Stimulated activated CD4-positive, alpha-beta T cell treated with anti-CD3 and anti-CD28 coated beads, Interleukin-15, amount 100 ng/mL, for 1 hour (primary cell): ENCODE data around the gene PIGH.

Source experiments
- DNase-seq, 2 donors: peaks; one replicate each; pipeline ENCODE4 v3.0.0-alpha.2; 2020; ENCODE audit warnings: low read depth in 1 of 2, low spot score in 1 of 2

PIGH gene

DNA sequence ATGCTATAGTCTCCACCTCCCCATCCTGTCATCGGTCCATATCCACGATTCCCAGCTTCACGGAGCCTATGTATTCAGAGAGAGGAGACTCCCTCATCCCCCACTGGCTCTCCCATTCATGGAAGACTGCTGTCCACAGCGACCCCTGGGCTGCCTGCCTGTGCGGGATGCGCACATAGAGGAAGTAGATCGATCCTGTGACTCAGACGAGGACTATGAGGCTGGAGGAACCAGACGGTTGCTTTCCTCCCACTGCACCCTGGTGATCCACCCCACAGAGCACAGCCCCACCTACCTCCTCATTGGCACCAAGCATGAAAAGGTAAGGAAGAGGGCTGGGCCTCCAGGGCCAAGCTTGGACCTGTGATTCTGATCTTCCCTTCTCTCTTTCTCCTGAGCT is 24.4 kb downstream of the PIGH start:
- no peak for DNase-seq

DNA sequence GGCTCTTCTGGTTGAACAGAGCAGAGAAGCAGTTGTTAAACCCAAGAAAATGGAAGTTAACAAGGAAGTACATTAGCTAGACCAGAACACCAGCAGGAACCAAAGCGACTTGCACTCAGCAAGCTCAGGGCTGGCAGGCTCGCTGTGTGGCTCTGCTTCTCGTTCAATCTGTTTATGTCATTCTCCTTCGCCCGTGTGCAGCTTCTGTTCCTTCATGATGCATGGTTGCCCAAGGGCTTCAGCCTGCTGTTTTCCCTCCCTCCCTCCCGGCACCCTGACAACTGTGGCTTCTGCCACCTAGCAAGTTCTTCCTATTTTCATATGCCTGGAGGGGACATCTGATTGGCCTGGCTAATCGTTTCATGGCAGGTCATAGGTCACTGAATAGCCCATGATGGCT is 25.3 kb downstream of the PIGH start:
- no peak for DNase-seq

DNA sequence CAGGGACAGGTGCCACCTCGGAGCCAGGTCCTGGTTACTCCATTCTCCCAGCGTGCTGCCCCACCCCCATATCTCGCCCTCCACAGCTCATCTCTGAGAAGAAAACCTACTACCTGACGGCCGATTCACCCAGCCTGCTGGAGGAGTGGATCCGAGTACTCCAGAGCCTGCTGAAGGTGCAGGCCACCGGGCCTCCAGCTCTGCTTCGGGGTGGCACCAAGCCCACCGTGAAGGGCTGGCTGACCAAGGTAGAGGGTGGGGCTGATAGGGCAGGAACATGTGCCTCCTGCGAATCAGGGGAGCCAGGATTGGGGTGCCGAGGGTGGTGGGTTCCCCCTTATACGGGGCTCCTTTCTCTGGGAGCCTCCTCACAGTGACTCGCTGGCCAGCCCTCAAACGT is 25.9 kb downstream of the PIGH start:
- no peak for DNase-seq

DNA sequence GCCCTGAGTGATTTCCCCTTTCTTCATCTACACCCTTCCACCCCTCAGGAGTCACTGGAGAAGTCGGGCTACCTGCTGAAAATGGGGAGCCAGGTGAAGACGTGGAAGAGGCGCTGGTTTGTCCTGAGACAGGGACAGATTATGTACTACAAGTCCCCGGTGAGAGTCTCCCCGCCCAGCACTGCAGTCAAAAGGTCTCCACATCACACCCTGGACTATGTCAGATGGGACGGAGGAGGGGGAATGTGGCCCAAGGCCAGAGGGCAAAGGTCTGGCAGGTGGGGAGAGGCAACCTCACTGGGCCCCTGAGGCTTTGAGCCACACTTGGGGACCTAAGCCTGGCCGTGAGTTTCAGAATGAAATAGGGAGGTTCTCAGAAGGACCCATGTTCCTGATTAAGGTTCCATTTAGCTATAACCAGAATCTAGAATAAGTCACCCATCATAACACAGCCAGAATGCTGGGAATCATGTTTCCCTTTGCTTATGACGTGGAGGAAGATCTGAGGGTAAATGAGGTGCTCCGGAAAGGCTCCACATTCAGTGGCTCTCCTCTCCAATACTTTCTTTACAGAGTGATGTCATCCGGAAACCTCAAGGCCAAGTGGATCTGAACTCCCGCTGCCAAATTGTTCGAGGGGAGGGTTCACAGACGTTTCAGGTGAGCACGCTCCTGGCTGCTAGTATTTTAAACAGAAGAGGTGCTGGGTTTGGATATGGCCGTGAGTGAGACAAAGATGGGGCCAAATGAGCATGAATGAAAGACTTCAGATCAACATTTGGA is 26.6 kb downstream of the PIGH start:
- DNase-seq, result no peak

DNA sequence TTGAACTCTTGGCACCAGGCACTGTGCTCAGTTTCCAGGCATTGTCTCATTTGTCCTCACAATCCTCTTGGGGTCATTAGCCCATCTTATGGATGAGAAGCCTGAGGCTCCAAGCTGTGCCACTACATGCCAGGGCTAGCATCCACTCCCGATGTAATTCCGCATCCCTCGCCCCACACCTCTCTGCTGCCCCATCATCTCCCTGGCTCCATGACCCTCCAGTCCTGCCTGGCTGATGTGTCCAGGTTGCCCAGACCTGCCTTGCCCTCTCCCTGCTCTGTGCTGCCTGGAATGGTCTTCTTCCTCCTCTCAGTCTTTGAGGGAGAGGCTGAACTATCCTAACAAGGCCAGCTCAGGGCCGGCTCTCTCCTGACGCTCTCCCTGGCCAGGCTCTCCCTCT is 27.5 kb downstream of the PIGH start:
- no peak for DNase-seq

DNA sequence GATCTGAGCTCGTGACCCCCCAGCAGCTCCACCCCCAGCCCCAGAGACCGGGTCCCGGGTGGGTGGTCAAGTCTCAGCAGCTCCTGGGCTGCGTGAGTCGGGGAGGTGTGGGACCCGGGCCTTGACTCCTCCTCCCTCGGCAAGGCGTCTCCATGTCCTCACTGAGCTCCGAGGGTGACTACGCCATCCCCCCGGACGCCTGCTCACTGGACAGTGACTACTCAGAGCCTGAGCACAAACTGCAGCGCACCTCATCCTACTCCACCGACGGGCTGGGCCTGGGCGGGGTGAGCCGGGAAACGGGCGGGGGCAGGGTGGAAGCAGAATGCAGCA is 28.1 kb downstream of the PIGH start:
- DNase-seq, result no peak

DNA sequence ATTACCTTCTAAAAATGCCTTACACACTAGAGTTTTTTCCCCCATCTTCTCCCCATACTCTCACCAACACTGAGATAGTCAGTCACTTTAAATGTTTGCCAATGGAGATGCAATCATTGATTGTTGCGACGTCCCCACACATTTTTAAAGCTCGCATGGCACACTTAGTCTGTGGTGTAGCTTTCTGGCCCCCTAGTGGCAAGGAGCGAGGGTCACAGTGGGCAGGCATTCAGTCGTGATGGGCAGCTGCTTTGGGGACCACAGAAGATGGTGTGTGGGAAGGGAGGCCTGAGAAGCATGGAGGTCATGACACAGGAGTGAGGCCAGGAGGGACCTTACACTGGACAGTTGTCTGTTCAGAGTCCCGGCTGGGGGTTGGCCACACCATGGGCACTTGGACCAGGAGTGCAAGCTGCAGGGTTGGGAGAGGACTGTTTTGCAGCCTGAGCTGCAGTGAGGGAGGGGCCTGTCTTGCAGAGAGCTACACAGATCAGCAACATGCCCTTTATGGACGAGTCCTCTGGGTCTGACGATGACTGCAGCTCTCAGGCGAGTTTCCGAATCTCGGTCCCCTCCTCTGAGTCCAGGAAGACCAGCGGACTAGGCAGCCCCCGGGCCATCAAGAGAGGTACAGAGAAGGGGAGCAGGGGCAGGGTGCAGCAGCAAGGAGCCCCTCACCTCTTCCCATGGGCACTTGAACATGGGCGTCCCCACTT is 28.6 kb downstream of the PIGH start:
- DNase-seq, result peak; percentile 40 to 50

DNA sequence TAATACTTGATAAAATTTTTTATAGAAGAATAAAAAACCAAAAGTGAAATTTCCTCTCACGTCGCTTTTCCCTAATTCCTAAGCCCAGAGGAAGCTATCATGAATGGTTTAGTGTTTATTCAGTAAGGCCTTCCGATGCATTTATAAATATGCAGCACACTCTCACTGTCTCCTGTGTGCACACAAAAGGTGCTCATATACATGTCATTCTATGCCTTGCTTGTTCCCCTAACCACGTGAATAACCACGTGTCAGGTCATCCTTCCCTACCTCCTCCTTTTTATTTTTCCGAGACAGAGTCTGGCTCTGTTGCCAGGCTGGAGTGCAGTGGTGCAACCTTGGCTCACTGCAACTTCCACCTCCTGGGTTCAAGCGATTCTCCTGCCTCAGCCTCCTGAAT is 29.6 kb downstream of the PIGH start:
- DNase-seq, result no peak

DNA sequence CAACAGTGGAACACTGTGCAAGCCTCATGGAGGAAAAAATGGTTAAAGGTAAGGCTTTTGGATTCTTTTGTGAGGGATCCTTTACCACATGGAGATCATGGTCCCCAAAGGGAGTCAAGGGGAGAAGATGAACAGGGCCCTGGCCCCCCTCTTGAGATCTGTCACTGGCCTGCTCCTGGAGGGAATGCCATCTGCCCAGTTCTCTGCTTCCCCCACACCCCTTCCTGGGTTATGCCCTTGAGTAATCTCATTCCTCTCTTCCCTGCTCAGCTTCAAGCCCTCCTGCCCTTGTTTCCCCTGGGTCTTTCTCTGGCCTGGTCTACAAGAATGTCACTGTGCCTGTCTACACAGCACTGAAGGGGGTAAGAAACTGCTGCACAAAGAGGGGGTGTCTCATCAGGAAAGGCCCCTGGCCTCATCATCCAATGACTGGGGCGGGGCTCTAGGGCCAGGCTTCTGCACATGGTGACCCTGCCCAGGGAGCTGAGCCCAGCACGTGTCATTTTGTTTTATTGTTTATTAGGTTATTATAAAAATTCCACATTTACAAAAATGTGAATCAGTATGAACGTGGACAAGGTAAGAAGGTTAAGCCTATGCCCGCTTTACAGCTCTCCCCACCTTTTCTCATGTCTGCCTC is 30.3 kb downstream of the PIGH start:
- no peak for DNase-seq

DNA sequence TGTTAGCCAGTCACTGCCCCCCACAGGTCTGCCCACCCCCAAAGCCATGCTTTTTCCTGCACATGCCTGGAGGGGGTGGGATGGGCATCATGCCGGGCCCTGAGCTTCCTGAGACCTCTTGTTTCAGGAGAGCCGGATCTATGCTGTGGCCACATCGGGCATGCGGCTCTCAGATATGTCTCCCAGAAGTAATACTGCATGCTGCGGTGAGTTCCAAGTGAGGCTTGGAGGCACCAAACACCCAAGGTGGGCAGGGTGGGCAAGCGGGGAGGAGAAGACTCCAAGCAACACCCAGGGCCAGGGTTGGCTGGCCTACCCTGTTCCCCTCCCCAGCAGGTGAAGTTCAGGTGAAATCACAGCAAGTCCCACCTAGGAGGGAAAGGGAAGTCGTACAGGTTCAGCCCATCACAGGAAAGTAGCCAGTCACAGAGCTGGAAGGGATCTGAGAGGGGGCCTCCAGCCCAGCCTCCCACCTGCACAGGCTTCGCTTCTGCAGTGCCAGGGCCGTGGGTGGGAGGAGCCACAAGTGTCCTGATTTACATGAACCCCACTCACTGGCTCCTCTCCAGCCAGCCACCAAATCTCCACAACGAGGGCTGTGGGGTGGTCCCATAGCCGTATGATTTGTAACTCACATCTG is 30.9 kb downstream of the PIGH start:
- no peak for DNase-seq

DNA sequence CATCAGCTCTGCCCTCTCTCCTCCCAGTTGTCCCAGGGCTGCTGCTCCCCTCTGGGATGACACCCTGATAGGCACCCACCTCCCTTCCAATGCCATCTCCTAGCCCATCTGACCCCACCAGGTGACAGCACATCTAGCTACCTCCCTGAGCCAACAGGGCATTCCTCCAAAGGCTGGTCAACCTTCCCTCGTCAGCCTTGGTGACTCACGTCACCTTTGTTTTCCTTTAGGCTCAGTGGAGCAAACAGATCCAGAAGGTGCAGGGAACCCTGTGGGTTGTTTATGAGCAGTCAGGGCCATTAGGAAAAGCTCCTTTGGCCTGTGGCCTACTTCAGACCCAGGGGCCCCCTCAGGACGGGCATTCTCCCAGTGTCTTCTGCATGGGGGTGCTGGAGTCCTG is 32.4 kb downstream of the PIGH start:
- DNase-seq, result no peak

DNA sequence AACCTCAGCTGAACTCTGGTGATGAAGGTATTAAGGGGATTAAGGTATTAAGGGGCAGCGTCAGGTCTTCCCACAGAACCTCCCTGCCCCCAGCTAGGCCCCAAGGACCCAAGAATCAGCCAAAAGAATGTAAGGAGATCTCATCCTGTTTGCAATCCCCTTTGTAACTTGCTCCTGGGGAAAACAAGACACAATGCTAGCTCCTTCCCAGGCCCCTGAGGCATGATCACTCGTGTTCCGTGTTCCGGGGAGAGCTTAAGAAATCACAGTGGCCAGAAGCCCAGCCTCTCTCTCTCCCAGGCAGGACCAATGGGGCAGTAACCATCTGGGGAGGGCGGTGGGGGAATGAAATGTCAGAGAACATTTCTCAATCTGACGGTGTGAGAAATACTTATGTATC is 33.2 kb downstream of the PIGH start:
- DNase-seq, result no peak

DNA sequence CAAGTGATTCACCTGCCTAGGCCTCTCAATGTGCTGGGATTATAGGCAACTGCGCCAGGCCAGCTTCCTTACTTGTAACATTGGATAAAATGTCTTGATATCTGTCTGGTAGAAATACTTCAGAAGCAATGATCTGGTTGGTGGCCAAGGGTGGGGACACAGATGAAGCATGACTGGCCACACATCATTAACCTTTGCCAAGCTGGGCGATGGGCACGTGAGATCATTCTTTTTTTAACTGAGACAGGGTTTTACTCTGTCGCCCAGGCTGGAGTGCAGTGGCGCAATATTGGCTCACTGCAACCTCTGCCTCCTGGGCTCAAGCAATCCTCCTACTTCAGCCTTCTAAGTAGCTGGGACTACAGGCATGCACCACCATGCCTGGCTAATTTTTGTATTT is 35.8 kb downstream of the PIGH start:
- no peak for DNase-seq

DNA sequence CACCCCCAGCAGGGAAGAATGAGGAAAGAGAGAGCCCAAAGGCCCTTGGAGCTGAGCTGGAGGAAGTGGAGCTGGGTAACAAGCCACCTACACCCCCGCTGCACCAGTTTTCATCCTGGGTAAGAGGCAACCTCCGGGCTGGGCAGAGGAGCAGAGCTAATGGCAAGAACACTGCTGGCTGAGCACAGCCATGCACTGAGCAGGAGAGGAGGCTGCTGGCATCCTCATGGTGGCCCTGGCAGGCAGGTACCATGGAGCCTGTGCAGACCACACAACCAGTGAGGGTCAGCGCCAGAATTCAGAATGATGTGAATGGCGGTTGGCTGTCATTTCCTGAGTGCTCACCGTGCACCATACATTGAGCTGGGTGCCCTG is 37.3 kb downstream of the PIGH start:
- no peak for DNase-seq

DNA sequence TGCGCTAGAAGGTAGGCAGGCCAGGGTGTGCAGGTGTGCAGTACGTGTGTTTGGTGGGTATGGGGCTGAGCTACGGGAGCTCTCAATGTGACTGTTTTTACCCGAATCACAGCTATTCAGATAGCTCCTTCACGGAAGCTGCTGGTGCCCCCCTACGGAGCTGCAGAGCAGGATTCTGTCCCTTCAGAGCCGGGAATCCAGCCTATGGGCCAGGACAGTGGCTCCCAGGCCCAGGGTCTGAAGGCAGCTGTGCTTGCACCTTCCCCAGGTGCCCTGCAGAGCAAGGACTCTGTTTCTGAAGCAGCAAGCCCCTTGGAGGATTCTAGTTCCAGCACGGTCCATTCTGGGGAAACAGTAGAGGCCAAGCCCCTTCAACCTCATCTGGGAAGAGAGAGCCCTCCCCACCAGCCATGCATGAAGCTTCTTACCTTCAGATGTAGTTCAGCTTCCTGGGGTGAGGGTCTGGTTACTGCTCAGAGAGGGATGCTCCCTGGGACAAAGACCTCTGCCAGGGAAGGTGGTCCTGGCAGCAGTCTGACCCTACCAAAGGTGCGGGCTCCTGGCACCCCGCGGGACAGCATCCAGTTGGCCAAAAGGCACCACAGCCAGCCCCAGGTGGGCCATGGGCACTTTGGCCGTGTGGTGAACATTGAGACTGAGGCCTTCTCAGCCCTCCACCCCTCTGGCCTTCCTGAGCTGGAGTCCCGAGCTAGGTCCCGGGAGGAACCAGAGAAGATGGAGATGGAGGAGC is 37.9 kb downstream of the PIGH start:
- no peak for DNase-seq

DNA sequence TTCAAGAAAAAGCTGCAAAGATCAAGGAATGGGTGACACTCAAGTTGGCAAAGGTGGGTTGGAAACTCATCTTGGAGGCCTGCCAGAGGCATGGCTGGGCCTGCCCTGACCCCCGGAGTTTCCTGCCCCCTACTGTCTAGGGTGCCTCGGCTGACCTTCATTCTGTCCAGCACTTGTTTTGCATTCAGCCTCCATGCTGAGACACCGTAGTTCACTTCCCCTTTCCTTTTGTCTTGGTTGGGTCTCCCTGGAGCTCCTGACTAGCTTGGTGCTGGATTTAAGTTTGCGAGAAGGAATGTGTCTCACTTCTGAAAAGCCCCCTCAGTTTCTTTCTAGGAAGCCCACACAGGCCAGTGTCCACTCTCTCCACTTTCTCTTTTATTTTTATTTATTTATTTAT is 40.4 kb downstream of the PIGH start:
- no peak for DNase-seq

DNA sequence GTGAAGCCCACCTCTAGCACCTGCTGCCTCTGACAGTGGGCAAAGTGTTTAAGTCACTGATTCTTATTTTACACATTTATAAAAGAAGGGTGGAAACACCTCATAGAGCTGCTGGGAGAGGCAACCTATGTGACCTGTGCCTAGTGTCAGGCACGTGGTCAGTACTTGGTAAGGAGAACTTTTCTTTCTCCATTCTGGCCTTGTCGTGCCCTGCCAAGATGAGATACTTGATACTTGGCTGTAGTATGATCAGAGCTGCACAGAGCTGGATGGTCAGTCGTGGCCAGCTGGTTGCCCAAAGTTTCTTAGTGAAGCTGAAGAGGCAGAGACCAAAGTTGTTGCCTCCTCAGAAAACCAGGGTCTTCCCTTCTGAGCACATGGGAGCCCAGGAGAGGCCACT is 42.4 kb downstream of the PIGH start:
- DNase-seq, result no peak

DNA sequence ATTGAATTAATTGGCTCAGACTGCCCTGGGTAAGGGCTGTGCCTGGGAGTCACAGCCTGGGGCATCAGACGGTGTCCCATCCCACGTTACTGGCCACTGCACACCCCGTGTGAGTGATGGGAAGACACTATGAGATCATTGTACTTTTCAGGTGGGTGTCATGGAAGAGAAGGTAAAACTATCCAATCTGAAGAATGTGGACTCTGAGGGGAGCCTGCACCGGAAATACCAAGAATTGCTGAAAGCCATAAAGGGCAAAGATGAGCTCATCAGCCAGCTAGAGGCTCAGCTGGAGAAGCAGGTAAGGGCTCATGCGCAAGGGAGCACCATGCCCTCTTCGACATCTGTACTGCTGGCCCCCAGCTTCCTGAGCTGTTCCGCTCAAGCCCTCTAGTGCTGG is 43.0 kb downstream of the PIGH start:
- DNase-seq, result no peak

DNA sequence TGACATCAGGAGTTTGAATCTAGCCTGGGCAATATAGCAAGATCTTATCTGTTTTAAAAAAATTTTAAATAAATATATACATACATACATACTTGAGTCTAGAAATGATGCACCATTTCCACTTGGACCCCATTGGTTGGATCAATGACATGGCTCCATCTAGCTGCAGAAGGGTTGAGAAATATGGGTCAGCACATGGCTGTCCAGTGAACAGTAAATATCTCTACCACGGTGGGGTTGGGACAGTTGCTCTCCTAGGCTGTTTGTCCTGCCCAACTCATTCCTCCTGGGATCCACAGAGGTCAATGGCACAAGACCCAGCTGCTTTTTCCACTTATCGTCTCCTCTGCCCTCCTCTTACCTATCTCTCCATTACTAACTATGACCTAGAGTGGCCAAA is 43.4 kb downstream of the PIGH start:
- DNase-seq, result no peak

DNA sequence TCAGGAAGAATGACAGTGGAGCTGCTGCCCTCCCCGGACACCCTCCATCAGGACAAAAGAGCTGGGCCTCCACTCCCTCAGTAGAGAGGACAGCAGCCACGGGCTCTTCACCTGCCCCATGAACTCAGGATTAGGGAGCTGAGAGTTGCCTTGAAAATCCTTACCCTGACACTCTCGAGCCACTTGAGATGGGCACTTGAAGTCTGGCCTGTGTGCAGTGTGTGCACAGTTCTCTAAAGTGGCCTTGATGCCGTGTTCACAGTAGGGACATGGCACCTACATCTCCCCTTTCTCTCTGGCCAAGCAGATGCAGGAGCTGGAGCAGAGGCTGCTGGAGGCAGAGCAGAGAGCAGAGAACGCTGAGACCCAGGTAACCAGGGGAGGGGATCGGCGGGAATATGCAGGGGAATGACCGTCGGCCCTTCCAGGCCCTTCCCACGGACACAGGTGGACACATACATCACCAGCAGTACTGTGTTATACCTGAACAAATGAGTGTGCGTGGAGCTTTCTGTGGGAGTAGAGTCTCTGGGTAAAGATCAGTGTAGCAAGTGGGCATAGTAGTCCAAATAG is 44.5 kb downstream of the PIGH start:
- no peak for DNase-seq

DNA sequence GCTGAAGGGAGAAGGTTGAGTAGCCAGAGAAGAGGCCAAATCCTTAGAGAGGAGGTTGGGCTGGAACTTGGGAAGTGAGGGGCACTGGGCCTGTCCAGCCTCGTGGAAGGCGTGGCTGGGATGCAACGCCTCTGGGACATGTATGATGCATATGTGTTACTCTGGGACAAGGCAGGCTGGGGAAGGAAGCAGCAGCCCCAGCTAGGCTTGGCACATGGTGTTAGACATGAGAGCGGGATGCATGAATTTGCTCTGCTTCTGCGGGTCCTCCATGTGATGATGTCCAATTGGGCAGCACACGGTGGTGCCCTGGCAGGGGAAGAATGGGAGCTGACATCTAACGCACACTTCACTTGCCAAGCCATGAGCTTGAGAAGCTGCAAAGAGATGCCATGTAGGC is 45.7 kb downstream of the PIGH start:
- no peak for DNase-seq
